ENCODE results near the gene BACH2. TPM values are rescaled to one million over a fixed set of nuclear protein-coding genes. Genes with fewer than 3 reads are reported as not detected.

The BACH2 gene
- polyA plus RNA-seq, 1 donor (not counting 4 experiments of a cell fraction or from before 2014, with no cell fraction given) = 0.50 TPM

DNA sequence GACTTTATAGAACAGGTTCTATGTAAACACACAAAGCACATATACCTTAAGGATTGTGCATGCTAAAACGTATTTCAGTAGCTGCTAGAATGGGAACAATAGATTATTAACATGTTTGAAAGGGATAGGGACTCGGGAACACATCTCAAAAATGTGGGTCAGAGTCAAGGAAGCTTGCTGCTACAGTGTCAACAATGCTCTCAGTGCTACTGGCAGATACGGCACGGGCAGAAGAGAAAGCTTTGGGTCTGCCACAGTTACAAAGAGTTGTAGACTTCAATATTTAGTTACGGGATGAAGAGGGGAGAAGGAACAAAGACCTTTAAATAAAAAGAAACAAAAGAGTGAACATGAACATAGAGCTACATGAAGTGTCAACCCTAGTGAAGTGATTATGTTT is 170.5 kb downstream of the BACH2 start:
- no peak overlapping the region for H3K27ac ChIP-seq (ENCODE audit: control insufficient read depth, insufficient read depth, low read length)
- no peak overlapping the region for H3K4me3 ChIP-seq (ENCODE audit: control insufficient read depth in 2 of 3, extremely low read depth in 1 of 3, insufficient read depth in 2 of 3, low read depth in 1 of 3, low read length in 3 of 3)
- dilution Hi-C loops (cut with MboI; ENCODE audit: extremely low pct_ligation_motif_present, low sequenced_read_pairs) = no loop called here
- H3K4me1 ChIP-seq (ENCODE audit: control insufficient read depth, extremely low read depth, insufficient read depth, low read length) = peaks cover 11% of the 10 kb centered on the region
- H3K9me3 ChIP-seq (ENCODE audit: control insufficient read depth, low read depth, low read length) = no peaks in the 10 kb centered on the region
- FAIRE-seq (no peak), DNase-seq (ENCODE audit: low read depth, low spot score) (no peak)
- no peak overlapping the region for H3K4me2 ChIP-seq (ENCODE audit: control insufficient read depth, extremely low read depth, insufficient read depth, low read depth, low read length)
- no peaks in the 10 kb centered on the region for H3K9me1 ChIP-seq (ENCODE audit: control insufficient read depth, extremely low read depth, insufficient read depth, low read length)
- H3K9ac ChIP-seq (ENCODE audit: control insufficient read depth, extremely low read depth, insufficient read depth, low read length) = no peak overlapping the region
- H4K20me1 ChIP-seq (ENCODE audit: control insufficient read depth, extremely low read depth, insufficient read depth, low read length) = no peaks in the 10 kb centered on the region
- no peak overlapping the region for H2AFZ ChIP-seq (ENCODE audit: control insufficient read depth, low read length)
- H3K27me3 ChIP-seq (ENCODE audit: control insufficient read depth, extremely low read depth, insufficient read depth, low read length) = no peaks in the 10 kb centered on the region
- H3K36me3 ChIP-seq (ENCODE audit: control insufficient read depth in 2 of 2, extremely low read depth in 1 of 2, insufficient read depth in 2 of 2, low read length in 2 of 2) = no peaks in the 10 kb centered on the region
- no peaks in the 10 kb centered on the region for H3K79me2 ChIP-seq (ENCODE audit: control insufficient read depth, insufficient read depth, low read length)
- TF ChIP-seq EZH2 (IDR thresholded peaks at IDR 0.05; ENCODE audit: low read length) (no peak), CTCF (optimal IDR thresholded peaks at IDR 0.05 in 1 of 3, IDR thresholded peaks at IDR 0.05 in 1 of 3, conservative IDR thresholded peaks at IDR 0.05 in 1 of 3; ENCODE audit: extremely low read depth in 1 of 3, insufficient read depth in 2 of 3, low read length in 3 of 3) (no peak)

- dilution Hi-C loops (cut with MboI; ENCODE audit: extremely low pct_ligation_motif_present, low sequenced_read_pairs) = no loop called here
- FAIRE-seq (no peak), DNase-seq (ENCODE audit: low read depth, low spot score) (no peak)
- H3K4me2 ChIP-seq (ENCODE audit: control insufficient read depth, extremely low read depth, insufficient read depth, low read depth, low read length) = no peak overlapping the region
- H3K27ac ChIP-seq (ENCODE audit: control insufficient read depth, insufficient read depth, low read length) = no peak overlapping the region
- H2AFZ ChIP-seq (ENCODE audit: control insufficient read depth, low read length) = no peak overlapping the region
- TF ChIP-seq CTCF (optimal IDR thresholded peaks at IDR 0.05 in 1 of 3, IDR thresholded peaks at IDR 0.05 in 1 of 3, conservative IDR thresholded peaks at IDR 0.05 in 1 of 3; ENCODE audit: extremely low read depth in 1 of 3, insufficient read depth in 2 of 3, low read length in 3 of 3) (no peak), EZH2 (IDR thresholded peaks at IDR 0.05; ENCODE audit: low read length) (no peak)
- H3K9me3 ChIP-seq (ENCODE audit: control insufficient read depth, low read depth, low read length) = no peaks in the 10 kb centered on the region
- H3K4me3 ChIP-seq (ENCODE audit: control insufficient read depth in 2 of 3, extremely low read depth in 1 of 3, insufficient read depth in 2 of 3, low read depth in 1 of 3, low read length in 3 of 3) = no peak overlapping the region
- no peaks in the 10 kb centered on the region for H3K79me2 ChIP-seq (ENCODE audit: control insufficient read depth, insufficient read depth, low read length)
- H3K9ac ChIP-seq (ENCODE audit: control insufficient read depth, extremely low read depth, insufficient read depth, low read length) = no peak overlapping the region
- no peaks in the 10 kb centered on the region for H3K27me3 ChIP-seq (ENCODE audit: control insufficient read depth, extremely low read depth, insufficient read depth, low read length)
- H3K9me1 ChIP-seq (ENCODE audit: control insufficient read depth, extremely low read depth, insufficient read depth, low read length) = no peaks in the 10 kb centered on the region
- peaks cover 11% of the 10 kb centered on the region for H3K4me1 ChIP-seq (ENCODE audit: control insufficient read depth, extremely low read depth, insufficient read depth, low read length)
- H4K20me1 ChIP-seq (ENCODE audit: control insufficient read depth, extremely low read depth, insufficient read depth, low read length) = no peaks in the 10 kb centered on the region
- no peaks in the 10 kb centered on the region for H3K36me3 ChIP-seq (ENCODE audit: control insufficient read depth in 2 of 2, extremely low read depth in 1 of 2, insufficient read depth in 2 of 2, low read length in 2 of 2)
Observed at GRCh38 chr6:90124874-90125510, 171.7 kb downstream of the BACH2 start.

Measured in keratinocyte (primary cell).